ENCODE data around the gene CCDC146. TPM values are rescaled to one million over a fixed set of nuclear protein-coding genes. Genes with fewer than 3 reads are reported as not detected.

CCDC146 gene
- total RNA-seq, 4 donors from 2014 or later, result 12.8 to 34.0 (median 29.3) TPM

DNA sequence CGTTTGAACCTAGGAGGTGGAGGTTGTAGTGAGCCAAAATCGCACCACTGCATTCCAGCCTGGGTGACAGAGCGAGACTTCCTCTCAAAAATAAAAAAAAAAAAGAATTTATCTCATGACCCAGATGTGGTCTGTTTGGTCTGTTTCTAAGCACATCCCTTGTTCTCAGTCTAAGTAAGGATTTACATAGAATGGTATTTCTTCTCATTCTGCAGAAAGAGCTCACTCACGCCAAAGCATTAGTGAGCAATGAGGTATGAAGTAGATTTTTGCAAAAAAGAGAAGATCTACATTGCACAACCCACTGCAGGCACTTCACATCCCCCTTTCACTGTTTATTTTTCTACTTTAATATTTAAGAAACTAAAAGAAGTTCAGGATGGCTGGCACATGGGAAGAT, 153.7 kb downstream of the CCDC146 start:
- TF ChIP-seq, protein P1, sequence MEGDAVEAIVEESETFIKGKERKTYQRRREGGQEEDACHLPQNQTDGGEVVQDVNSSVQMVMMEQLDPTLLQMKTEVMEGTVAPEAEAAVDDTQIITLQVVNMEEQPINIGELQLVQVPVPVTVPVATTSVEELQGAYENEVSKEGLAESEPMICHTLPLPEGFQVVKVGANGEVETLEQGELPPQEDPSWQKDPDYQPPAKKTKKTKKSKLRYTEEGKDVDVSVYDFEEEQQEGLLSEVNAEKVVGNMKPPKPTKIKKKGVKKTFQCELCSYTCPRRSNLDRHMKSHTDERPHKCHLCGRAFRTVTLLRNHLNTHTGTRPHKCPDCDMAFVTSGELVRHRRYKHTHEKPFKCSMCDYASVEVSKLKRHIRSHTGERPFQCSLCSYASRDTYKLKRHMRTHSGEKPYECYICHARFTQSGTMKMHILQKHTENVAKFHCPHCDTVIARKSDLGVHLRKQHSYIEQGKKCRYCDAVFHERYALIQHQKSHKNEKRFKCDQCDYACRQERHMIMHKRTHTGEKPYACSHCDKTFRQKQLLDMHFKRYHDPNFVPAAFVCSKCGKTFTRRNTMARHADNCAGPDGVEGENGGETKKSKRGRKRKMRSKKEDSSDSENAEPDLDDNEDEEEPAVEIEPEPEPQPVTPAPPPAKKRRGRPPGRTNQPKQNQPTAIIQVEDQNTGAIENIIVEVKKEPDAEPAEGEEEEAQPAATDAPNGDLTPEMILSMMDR (IDR thresholded peaks at IDR 0.05), result no peak
- no peak for TF ChIP-seq POLR2A (IDR thresholded peaks at IDR 0.05)
- Histone ChIP-seq H3K4me1 (no peaks in the 10 kb centered on the region), H3K36me3 (no peaks in the 10 kb centered on the region), H3K27ac (no peak overlapping the region), H3K27me3 (no peaks in the 10 kb centered on the region), H3K4me3 (no peak overlapping the region), H3K9me3 (no peaks in the 10 kb centered on the region)
- intact Hi-C loops (cut with DNase I; ENCODE audit: low total_unique reads), result no loop called here
- no peak for DNase-seq

DNA sequence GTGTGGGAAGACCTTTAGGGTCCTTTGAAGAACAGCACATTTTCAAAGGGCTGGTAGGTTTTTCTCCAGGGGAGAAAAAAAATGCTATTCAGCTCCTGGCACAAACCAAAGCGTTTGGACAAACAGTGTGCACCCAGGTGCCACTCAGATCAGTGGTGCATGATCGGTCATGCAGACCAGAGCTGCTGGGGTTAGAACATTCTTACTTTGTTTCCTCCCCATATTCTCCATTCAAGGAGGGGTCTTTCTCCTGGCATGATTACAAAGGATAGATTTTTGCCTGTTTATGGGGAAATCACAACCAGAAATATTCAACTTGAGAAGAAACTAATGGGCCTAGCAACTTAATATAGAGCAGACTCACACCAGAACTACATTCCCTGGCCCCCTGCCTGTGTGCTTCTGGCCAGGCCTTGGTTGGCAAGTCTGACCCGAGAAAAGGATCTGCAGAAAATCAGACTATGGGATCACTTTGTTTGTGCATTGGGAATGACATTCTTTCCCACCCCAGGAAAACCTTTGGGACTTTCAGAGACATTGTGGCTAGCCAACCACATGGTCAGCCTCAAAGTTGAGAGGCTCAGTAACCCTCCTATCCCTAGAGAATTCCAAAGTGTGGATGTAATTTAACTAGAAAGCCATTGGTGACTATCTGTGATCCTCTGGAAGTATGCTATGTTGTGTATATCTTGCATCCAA, 159.5 kb downstream of the CCDC146 start:
- TF ChIP-seq, protein P1 (IDR thresholded peaks at IDR 0.05), result no peak
- TF ChIP-seq POLR2A (IDR thresholded peaks at IDR 0.05), result no peak
- Histone ChIP-seq H3K9me3 (no peaks in the 10 kb centered on the region), H3K36me3 (no peaks in the 10 kb centered on the region), H3K27me3 (no peaks in the 10 kb centered on the region), H3K4me3 (no peak overlapping the region), H3K27ac (no peak overlapping the region), H3K4me1 (no peaks in the 10 kb centered on the region)
- no peak for DNase-seq
- intact Hi-C loops (cut with DNase I; ENCODE audit: low total_unique reads), result no loop called here

DNA sequence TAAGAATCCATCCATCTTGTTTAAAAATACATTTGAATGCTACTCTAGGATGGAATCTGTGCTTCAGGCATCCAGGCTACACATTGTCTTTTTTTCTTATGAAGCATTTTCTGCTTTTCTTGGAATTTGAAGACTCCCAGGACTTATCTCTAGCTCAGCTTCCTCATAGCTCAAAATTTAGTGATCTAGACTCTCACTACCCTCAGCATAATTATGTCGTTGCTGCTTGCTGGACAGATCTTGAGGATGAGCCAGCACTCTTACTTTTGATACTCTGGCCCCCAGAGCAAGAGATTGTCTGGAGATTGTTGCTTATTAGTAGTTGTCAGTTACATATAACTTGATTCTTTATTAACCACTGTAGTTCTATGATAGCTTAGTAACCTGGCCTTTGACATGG, 160.5 kb downstream of the CCDC146 start:
- H3K4me1 ChIP-seq, result no peaks in the 10 kb centered on the region
- no peak for TF ChIP-seq POLR2A (IDR thresholded peaks at IDR 0.05)
- TF ChIP-seq, protein P1 (IDR thresholded peaks at IDR 0.05), result no peak
- H3K27ac ChIP-seq, result no peak overlapping the region
- H3K27me3 ChIP-seq, result no peaks in the 10 kb centered on the region
- no peak for DNase-seq
- no peaks in the 10 kb centered on the region for H3K9me3 ChIP-seq
- H3K4me3 ChIP-seq, result no peak overlapping the region
- intact Hi-C loops (cut with DNase I; ENCODE audit: low total_unique reads), result no loop called here
- H3K36me3 ChIP-seq, result no peaks in the 10 kb centered on the region

DNA sequence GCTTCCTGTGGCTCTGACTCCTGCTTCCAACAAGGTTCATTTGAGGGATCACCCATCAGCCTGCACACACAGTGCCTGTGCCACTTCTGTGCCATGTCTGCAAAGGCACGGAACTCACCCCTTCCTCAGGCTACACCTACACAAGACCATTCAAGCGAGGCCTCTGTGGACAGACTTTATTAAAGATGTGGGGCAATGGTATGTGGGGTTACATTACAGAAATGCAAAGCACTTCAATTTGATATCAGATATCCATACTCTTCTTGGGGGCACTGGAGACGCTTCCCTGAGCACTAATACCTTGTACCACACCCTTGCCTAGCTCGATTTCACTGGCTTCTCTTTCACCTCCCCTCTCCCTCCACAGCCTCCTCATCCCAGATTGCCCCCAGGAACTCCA, 161.6 kb downstream of the CCDC146 start:
- intact Hi-C loops (cut with DNase I; ENCODE audit: low total_unique reads), result no loop called here
- Histone ChIP-seq H3K4me1 (no peaks in the 10 kb centered on the region), H3K9me3 (no peaks in the 10 kb centered on the region), H3K27ac (no peak overlapping the region), H3K36me3 (no peaks in the 10 kb centered on the region), H3K4me3 (no peak overlapping the region), H3K27me3 (no peaks in the 10 kb centered on the region)
- TF ChIP-seq, protein P1 (IDR thresholded peaks at IDR 0.05), result no peak
- TF ChIP-seq POLR2A (IDR thresholded peaks at IDR 0.05), result no peak
- DNase-seq, result no peak

DNA sequence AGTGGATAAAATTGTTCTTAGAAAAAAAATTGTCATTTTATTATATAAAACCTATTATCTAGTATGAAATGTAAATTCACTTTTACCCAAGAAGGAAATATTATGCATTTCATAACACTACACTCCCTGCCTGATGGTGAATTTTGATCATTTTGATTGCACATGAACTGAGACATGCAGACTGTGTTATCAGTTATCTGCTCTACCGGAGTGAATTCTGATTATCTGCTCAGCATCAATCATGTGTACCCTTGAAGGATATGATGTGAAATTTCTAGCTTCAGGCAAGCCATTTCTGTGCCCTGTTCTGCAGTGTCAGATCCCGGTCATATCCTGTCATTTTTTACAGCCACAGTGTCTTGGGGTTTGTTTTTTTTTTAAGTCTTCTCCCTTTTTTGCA, 162.2 kb downstream of the CCDC146 start:
- DNase-seq, result no peak
- no peak for TF ChIP-seq POLR2A (IDR thresholded peaks at IDR 0.05)
- TF ChIP-seq, protein P1 (IDR thresholded peaks at IDR 0.05), result no peak
- Histone ChIP-seq H3K4me1 (no peaks in the 10 kb centered on the region), H3K36me3 (no peaks in the 10 kb centered on the region), H3K4me3 (no peak overlapping the region), H3K9me3 (no peaks in the 10 kb centered on the region), H3K27me3 (no peaks in the 10 kb centered on the region), H3K27ac (no peak overlapping the region)
- intact Hi-C loops (cut with DNase I; ENCODE audit: low total_unique reads), result no loop called here
